ENCODE results near the gene SEMA3F.
A peak's percentile ranks its signal among the peaks of the same experiment; 100 is the strongest.

Gene SEMA3F

DNA sequence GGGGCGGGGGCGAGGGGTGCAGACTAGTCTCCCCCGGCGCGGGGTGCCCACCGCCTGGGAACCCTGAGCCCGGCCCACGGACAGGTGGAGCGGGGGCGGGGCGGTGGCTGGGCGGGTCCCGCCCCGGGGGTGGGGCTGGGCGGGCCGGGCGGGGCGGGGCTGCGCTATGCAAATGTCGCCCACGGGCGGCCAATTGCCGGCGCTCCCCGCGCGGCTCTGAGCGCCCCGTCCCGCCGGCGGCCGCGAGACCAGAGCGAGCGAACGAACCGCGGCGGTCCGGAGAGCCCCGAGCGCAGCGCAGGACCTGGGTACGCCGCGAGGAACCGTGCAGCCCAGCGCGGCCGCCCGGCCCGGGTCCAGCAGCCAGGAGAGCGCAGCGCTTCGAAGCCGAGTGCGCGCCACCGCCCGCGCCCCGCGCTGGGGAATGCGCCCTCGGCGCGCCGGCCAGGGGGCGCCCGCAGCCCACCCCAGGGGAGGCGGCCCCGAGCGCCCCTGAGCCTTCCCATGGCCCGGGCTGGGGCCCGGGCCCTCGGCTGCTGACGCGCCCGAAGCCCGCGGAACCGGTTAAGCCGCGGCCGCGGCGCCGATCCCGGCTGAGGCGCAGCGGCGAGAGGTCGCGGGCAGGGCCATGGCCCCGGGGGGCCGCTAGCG lies at the start of gene SEMA3F:
Gene SEMA3F (plus strand): TSS at position 485 of the 651 bp plus-strand sequence. CDS start 4,299 bp downstream, outside the sequence.
- DNase-seq (ENCODE audit: low spot score) = peak; percentile 58

DNA sequence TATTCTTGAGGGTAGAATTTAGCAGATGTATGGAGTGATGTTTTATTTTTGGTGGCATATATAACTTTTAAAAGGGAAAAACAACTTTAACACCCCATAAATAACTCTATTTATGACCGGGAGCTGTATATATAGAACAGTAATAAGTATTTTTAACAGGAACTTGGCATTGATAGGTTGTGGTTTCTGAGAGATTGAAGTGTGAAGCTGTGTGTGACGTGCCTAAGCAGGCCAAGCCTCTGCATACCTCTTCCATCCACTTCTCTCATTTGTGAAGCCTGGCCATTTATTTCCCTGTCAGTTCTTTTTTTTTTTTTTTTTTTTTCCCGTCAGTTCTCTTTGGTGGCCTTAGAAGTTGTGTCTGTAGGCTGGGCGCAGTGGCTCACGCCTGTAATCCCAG lies 43.4 kb upstream of the SEMA3F start:
- no peak for DNase-seq (ENCODE audit: low spot score)

DNA sequence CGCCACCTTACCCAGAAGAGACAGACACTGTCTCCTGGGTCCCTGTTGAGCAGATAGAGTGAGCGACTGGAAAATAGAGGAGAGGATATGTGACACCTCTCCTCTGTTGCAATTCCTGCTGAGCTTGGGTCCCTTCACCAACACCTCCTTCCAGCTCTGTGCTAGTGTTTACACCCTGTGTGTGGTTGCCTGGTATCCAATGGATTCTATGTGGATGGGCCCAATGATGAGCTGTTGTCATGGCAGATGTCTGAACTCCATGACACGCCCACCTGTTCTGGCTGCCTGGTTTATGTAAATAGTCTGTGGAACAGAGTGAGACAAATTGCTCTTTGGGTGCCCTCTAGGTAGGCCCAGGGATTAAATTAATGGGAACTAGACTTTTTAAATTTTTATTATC lies 42.7 kb upstream of the SEMA3F start:
- no peak for DNase-seq (ENCODE audit: low spot score)

DNA sequence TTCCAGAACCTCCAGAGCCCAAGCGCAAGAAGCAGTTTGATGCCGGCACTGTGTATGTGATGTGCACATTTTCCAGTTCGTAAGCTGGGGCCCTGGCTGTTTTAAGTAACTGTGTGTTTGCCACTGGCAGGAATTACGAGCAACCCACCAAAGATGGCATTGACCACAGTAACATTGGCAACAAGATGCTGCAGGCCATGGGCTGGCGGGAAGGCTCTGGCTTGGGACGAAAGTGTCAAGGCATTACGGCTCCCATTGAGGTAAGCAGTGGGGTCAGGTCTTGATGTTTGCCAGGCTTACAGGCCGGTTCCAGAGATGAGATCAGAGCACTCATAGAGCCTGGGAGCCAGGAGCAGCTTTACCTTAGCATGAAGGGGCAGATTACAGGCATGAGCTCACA lies 38.0 kb upstream of the SEMA3F start:
- DNase-seq (ENCODE audit: low spot score) = no peak

DNA sequence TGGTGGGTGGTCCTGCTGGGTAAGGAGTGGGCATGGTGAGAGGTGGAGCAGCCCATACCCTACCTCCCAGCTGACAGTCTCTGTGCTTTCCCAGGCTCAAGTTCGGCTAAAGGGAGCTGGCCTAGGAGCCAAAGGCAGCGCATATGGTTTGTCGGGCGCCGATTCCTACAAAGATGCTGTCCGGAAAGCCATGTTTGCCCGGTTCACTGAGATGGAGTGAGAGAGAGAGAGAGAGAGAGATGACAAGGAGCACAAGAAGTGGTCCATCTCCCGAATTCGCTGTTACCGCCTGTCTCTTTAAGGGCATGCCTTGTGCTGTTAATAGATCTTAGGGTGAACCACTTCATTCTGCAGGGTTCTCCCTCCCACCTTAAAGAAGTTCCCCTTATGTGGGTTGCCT lies 36.9 kb upstream of the SEMA3F start:
- no peak for DNase-seq (ENCODE audit: low spot score)

DNA sequence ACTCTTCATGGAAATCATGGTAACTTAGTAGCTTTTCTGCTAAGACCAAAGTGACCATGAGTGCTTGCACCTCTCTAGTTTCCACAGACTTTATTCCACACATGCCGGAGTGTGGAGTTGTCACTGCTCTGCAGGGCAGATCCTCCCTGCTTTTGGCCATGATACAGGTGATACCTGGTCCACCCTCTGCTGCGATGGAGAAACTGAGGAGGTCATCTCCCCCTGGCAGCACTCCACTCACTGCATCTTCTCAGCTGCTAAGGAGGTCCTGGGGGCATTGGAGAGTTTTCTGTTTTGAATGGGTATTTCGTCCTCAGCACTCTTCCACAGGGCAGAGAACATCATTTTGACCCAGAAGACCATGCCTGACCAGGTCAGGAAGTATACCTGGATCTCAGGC lies 35.3 kb upstream of the SEMA3F start:
- DNase-seq (ENCODE audit: low spot score) = no peak

DNA sequence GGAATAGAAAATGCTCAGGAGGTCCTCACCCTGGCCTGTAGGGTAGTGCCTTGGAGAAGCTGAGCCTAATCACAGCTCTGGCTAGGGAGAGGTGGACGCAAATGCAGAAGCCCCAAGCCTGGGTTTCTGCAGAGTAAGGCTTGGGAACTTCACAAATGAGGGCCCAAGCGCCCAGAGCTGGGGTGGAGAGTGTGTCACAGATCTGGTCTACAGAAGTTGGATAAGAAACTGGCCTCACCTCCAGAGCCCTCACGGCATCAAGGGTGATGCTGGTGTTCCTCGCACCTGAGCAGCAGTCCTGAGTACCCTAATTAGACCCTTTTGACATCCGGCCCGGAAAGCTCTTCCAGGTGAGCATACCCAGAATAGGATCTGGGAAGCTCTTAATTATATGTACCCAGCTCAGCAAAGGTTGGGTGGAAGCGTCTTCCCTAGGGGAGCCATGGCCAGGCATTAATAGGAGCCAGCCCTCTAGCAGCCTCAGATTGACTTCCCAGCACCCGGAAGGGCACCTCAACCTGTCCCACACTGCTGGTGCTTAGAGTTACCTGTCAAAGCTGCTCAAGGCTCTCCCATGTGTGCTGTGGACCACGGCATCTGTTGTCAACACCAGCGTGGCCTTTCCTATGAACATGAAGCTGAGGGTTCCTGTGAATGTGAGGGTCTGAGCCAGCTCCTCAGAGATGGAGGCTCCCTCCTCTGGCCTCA lies 34.6 kb upstream of the SEMA3F start:
- DNase-seq (ENCODE audit: low spot score) = peak; percentile 35

DNA sequence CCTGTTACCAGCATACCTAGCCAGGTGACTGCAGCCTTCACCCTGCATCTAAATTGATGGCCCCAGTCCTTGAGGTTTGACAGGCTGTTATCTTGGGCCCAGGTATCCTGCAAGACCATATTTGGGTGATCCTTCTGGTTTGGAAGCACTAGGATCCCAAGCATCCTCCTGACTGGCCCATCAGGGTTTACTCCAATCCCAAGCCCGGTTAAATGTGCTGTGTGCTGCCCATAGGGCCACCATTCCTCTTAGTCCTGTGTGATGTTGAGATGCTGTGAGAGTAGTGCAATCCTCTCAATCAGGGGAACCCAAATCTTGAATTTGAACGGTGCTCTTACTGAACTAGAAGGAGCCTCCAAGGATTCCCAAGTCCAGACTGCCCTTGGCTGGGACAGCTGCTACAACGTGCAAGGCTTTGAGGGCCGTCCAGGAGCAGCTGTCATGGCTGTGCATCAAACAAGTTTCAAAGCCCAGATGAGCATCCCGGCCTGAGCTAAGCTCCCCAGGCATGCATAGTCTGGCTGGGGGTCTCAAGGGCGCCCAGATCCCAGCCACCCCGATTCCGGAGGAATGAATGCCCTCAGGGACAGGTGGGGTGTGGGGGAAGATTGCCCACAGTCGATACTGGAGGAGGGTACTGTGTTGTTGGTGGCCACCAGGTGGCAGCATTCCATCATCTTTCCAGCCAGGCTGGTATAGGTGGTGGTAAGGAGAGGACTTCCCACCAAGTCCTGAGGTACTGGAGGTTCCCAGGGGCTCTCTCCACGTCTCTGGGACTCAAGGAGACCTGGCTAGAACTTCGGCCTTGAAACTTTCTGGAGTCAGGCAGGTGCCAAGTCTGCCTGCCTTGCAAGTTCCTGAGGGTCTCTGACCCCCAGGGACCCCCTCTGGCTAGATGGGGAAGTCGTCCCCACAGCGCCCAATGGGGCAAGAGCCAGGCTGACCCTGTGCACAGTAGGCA lies 33.8 kb upstream of the SEMA3F start:
- DNase-seq (ENCODE audit: low spot score) = peak; percentile 88

DNA sequence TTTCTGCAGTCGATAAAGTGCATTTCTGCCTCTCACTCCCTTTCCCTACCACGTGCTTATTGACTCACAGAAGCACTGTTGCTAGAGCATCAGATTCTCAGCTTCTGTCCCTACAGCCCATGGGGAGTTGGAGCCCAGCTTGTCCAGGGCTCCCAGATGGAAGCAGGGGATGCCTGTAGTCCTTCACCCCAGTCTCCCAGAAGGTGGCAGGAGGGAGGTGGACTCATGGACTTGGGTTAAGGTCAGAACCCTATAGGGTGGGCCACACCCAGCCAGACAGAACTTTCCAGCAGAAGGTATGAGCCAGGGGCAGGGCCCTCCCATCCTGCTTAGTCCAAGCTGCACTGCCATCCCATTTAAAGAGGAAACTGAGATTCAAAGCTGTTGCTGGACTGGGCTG lies 33.1 kb upstream of the SEMA3F start:
- peak; percentile 60 for DNase-seq (ENCODE audit: low spot score)

DNA sequence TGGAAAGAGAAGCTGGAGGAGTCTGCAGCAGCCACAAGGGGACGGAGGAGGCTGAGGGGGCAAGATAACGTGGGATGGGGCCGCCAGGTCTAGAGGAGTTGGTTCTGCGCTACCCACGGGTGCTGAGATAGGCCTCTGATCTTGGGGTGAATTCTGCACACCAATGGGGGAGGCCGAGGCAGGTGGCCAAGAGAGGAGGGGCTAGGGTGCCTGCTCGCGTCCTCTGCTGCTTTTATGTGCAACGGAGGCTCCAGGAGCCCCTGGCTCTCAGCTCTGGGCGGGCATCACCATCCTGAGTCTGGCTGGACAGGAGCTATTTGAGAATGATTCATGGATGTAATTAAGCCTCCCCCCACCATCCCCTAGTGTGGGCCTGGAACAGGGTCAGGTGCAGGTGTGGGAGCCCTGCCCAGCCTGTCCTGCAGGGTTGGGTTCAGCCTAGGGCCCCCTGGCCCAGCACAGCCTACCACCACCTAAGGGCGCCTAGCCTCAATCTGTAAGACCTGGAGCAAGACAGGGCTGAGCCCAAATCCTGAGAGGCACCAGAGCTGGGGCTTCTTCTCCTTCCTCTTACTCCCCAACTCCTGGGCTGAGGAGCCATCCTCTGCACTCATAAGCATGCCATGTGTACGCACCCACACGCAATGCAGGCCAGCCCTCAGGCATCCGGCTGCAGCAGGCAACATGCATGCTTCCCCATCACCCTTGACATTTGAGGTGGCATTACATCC lies 32.3 kb upstream of the SEMA3F start:
- no peak for DNase-seq (ENCODE audit: low spot score)

DNA sequence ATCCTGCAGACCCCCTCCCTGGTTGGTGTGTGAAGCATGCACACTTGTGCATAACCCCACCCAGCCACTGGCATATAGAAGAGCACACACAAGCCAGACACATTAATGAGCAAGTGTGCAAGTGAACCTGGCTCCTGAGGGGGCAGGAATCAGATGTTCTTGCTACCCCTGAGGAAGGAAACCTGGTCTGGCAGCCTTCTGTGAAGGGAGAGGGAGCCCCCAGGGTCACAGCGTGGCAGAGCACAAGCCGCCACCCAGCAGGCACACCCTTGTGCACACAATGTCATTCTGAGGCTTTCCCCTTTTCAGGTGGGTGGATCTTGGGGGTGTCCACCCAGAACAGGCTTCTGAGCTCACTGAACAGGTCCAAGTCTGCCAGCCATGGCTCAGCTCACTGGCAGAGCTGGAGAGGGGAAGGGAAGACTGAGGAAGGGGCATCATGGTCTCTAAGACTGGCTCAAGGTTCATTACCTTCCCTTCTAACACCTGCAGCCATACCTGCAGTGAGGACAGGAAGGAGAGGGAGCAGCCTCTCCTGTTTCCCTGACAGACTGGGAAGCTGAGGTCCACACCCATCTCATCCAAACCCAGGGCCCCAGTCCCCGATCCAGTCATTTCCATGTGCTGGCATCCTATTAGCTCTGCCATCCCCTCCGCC lies 31.6 kb upstream of the SEMA3F start:
- DNase-seq (ENCODE audit: low spot score) = no peak

DNA sequence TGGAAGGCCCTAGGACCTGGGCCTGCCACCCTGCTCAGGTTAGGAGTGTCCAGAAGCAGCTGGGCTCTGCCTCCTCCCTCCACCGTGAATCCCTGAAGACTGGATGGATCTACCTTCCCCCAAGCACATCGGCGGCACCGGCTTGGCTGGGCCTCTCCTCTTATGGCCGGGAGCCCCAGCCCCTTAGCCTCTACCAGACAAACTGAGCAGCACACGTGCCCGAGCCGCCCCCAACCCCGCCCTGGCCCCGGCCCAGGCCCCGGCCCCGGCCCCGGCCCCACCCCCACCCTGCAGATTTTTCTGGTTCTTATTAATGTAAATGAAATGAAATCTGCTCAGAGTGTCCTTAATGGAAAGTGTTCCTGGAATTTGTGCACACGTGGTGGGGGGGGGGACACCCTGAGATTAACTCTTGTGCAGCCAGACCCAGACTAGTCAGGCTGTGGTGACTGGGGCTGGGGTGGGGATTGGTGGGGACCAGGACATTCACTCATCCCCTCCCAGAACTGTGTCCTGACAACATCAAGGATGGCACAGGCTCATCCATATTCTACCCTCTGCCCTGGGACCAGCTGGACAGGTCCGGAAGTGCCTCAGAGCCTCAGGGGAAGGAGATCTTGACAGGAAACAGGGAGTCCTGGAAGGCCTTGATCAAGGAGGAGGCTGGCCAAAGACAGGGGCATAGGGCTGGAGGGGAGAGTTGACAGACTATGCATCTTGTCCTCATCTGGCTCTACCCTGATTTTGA lies 30.9 kb upstream of the SEMA3F start:
- DNase-seq (ENCODE audit: low spot score) = no peak

DNA sequence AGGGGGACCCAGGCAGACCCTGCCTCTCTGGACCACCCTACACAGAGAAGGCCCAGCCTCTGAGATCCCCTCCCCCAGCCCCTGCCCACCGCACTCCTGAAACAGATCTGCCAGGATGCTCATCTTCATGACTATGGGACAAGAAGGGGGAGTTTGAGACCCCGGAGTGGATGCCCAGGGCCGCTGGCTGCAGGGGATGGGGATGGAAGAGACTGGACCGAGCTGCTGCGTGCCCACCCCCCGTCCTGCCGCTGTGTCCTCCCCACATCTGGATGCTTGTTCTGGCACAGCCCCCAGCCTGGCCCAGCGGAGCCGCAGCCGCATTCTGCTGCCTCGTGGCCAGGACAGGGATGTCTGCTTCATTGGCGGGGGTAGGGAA lies 30.3 kb upstream of the SEMA3F start:
- DNase-seq (ENCODE audit: low spot score) = no peak

DNA sequence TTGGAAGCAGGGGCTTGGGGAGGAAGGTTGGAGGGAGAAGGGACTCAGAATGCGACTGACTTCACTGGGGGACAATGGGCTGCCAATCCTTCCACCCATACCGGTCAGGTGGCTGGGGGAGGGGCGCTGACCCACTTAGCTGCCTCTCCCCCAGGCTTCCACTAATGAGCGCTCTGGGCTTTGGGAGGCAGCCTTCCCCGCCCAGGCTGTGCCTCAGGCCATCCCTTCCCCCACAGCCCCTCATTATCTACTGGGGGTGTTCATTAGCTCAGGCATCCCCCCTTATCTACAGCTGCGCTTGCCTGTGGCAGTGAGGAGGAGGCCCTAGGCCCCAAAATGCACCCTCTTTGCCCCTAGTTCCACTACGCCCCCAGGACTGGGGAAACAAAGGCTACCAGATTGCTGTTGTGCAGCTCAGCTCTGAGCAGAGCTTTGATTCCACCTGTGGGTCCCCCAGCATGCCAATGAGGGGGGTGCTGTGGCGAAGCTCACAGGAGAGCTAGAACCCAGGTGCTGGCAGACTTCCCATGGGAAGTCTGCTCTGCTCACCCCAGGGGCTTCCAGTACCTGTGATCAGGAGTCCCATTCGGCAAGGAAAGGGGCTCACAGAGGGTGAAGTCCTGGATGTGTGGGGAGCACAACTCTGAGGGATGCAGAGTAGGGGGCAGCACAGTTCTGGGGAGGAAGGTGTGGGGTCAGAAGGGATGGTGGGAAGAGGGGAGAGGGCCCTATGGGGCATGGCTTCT lies 29.4 kb upstream of the SEMA3F start:
- DNase-seq (ENCODE audit: low spot score) = no peak

DNA sequence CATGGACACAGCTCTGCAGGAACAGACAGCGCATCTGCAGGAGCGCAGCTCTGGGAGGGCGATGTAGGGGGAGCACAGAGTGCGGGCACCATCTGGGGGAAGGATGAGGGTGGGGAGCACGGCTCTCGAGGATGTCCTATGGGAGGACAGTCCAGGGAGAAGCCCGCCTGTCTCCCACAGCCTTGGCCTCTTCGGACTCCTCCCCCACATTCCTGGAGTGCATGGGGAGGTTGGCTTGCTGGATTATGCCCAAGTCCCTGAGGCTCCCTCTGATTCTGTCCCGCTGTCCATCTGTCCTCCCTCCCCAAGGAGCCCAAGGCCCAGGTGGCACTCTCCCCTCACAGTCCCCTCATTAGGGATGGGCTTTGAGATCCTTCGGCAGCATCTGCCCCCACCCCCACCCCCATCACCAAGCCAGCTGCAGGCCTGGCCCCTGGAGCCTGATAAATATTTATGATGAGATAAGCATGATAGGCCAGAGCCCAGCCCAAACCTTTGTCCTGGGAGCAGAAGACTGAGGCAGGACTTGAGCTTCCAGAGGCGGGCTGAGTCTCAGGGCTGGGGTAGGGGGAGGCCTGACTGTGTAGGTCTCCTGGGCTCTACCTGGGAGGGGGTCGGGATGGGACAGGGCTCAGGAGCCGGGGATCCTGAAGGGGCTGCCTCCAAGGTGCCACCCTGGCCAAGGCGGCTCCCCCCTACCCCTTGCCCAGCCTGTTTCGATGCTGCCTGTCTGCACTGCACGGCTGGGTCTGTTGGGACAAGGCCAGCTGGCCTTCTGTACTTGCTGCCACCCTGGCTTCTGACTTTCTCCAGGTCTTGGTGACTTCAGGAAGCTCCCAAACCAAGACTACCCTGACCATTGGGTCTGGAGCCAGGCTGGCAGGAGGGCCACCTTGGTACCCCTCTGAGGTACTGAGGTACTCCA lies 28.6 kb upstream of the SEMA3F start:
- DNase-seq (ENCODE audit: low spot score) = peak; percentile 36

DNA sequence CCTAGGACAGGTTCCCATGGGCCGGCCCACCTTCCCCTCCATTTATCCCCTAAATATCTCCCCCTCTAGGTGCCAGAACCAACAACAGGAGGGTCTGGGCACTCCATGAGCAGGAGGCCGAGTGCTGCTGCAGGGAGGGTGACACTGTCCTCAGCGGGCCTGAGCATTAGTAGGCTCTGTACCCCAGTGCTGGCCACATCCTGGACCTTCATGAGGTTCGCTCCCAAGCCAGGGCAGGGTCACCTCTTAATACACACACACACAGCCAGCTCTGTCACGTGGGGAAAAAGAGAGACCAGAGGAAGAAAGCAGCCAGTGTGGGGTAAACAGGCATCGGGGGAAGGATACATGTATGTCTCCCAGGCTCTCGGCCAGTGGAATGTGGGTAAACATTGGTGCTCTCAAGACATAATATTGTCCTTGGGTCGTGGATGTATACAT lies 27.9 kb upstream of the SEMA3F start:
- DNase-seq (ENCODE audit: low spot score) = no peak

DNA sequence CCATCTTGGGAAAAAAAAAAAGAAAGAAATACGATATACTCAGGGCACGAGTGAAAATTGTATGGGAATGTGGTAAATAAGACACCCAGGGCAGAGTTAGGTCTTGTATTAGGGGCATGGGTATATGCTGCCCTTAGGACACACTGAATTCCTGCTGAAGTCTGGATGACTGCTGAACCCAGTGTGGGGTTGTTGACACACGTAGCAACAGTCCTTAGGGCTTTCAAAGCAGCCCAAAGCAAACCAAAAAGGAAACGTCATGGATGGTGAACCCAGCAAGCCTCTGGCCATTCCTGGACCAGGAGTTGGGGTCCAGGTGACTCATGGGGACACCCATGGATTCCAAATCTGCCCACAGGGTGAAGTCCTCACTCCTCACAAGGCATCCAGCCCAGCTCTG lies 27.1 kb upstream of the SEMA3F start:
- no peak for DNase-seq (ENCODE audit: low spot score)

DNA sequence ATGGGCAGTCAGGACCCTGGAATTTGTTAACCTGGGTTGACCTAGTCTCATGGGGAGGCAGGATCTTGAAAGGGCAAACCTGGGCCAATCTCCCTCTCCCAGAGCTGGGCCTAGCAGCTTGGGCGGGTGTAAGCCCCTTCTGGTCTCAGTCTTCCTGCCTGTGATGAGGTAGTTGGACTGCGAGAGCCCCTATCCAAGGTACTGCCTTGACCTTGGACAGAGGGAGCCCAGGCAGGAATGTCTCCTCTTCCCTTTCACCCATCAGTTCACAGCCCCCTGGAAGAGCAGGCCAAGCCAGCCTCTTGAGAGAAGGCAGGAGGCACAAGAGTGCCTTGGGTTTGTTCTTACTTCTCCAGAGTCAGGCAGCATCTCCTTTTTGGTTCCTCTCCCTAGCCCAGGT lies 24.7 kb upstream of the SEMA3F start:
- DNase-seq (ENCODE audit: low spot score) = no peak

All from cerebellar cortex (tissue), 1 donor.